GM21423 (cell line): ENCODE data around the gene NBPF8.
"Not testable (repeated sequence)": the region's sequence is repeated elsewhere in the genome, so short reads cannot be mapped to it uniquely, and the experiment has no call there.

Source experiments
- ATAC-seq: cut with Tn5 transposase; IDR thresholded peaks from one replicate; pipeline ENCODE4 v1.9.1; 2021; ENCODE audit warnings: mild to moderate bottlenecking, moderate library complexity; ENCODE audit not compliant: unreplicated experiment

Gene NBPF8

GRCh38 chr1:120414911-120415480 is at the start of gene NBPF8:
TSS of gene NBPF8 (plus strand) at chr1:120415035. CDS start at chr1:120436523, 21,488 bp downstream.
- ATAC-seq: peak; percentile 98

GRCh38 chr1:120367709-120368108 is 47.1 kb upstream of the NBPF8 start:
- not testable (repeated sequence) for ATAC-seq

DNA sequence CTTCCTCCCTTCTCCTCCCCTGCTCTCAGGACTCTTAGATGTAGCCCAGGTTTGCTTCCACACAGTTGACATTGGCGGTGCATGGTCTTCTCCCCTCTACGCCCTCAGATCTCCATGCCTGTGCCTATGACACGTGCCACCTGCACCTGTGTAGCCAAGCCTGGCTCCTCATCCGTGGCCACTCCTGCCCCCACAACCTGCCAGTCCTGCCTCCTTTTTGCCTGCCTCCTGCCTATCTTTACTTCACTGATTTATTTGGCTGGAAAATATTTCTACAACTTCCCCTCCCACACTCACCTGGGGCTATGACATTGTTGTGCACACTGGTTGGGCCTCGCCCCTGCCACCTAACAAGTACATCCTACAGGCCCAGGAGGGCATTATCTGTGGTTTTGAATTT is 28.2 kb upstream of the NBPF8 start:
- ATAC-seq: not testable (repeated sequence)

GRCh38 chr1:120388597-120389126 is 26.2 kb upstream of the NBPF8 start:
- ATAC-seq: not testable (repeated sequence)

DNA sequence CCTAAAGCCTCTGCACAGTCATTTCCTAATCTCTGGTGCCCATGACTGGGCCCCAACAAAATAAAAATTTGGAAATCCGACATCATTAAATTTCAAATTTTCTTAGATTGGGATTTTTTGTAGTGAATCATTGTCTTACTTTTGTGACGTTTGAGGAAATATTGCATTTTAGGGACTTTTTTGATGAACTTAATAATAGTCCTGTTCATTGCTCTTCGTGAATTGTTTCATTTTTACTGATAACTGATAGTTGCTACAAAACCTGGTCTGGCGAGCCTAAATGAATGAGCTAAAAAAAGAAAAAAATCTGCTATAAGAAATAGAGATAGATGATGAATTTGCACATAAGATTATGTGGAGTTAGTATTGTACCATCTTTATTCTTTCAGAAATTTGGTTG is 23.5 kb upstream of the NBPF8 start:
- not testable (repeated sequence) for ATAC-seq

DNA sequence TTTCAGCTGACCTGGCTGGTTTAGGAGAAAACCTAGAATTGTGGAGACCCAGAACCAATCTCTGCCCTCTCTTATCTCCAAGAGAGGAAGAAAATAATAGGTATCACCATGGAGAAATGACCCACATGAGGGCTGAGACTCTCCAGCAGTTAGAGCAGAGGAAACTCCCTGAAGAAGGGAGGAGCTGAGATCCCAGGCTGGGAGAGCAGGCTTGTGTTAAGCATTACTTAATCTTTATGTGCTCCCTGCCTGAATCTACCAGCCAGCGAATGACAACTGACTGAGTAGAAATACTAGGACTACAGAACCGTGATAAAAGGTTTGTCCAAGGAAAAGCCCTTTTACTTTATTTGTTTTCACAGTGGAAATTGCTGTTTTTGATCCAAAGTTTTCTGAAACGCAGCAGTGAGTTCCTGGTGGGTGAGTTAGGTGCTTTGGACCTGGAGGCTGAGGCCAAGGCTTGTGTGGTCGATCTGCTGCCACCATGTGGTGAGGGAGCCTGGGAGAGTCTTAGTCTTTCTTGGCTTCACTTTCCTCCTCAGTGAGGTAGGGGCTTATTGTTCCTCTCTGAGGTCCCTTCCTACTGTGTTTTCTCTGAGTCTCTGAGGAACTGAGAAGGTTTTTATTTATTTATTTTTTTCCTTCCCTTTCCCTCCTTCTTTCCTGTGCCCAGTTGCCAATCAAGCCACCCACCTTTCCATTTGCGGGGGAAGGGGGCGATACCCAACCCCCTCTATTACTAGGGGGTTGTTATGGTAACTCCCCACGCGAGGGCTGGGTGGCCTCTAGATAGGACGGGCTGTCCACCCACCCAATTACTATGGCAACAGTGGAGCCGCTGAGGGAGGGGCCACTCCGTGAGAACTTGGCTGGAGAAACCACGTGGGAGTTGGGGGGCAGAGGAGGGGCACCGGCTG is 21.3 kb upstream of the NBPF8 start:
- not testable (repeated sequence) for ATAC-seq

DNA sequence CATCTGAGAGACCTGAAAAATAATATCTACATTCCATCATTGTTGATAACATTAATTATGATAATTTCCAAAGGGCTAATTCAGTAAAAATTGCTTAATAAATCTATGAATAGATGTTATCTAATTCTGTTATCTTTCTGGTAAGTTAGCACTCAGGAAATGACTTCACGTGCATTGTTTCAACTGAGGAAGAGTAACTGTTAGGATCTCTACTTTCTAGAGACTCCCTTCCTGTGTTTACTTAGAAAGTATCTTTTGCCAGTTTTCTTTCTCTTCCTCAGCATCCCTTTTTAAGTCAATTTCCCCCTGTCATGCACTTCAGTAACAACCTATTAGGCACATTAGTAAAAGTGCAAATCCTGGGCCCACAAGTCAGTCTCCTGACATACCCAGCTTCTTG is 9.5 kb upstream of the NBPF8 start:
- ATAC-seq: not testable (repeated sequence)

GRCh38 chr1:120414451-120414850 is 384 bp upstream of the NBPF8 start:
- peak; percentile 27 for ATAC-seq

DNA sequence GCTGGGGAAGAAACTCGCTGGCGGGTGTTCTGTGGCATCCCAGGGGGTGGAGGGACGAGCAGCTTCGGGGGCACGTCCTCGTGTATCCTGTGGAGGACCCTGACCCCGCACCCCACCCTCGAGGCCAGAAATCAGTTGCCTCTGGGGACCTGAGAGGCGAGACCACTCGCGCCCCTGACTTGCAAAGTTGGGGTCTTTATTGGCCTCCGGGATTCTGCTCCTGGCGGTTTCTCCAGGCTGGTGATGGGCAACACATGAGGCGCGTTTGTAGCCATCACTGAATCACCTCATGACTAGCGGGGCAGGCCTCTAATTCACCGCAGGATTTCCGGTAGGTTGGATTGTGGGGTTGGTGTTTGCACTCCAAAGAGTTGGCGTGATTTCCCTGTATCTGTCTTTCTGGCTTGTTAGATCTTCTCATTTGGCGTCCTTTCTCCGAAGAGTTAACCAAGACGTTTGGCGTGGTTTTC is 692 bp downstream of the NBPF8 start:
- ATAC-seq: not testable (repeated sequence)

GRCh38 chr1:120425063-120425462 is 10.2 kb downstream of the NBPF8 start:
- ATAC-seq: not testable (repeated sequence)

GRCh38 chr1:120431626-120432025 is 16.8 kb downstream of the NBPF8 start:
- ATAC-seq: not testable (repeated sequence)

- not testable (repeated sequence) for ATAC-seq
Observed at GRCh38 chr1:120433831-120434230, 19.0 kb downstream of the NBPF8 start.

GRCh38 chr1:120449124-120449523 is 34.3 kb downstream of the NBPF8 start:
- not testable (repeated sequence) for ATAC-seq
